NOMO-1 treated with dmso at 0.1 percent for 144 hours (cell line): ENCODE data around the gene NFE2L3.
"Not testable (repeated sequence)": the region's sequence is repeated elsewhere in the genome, so short reads cannot be mapped to it uniquely, and the experiment has no call there.

ENCODE experiments used
- DNase-seq: peaks from one replicate; lab custom pipeline; 2025; ENCODE audit not compliant: unreplicated experiment; lab: John Stamatoyannopoulos, UW

Gene NFE2L3

GRCh38 chr7:26151953-26152781 lies at the start of gene NFE2L3:
TSS of gene NFE2L3 (plus strand) at chr7:26152198. CDS start at chr7:26152499, 301 bp downstream.
- peak; percentile 80 for DNase-seq

GRCh38 chr7:26103596-26103995 lies 48.4 kb upstream of the NFE2L3 start:
- DNase-seq, result peak; percentile 56

- no peak for DNase-seq
Measured at GRCh38 chr7:26105236-26105635, 46.8 kb upstream of the NFE2L3 start.

GRCh38 chr7:26105931-26106330 lies 46.1 kb upstream of the NFE2L3 start:
- no peak for DNase-seq

- DNase-seq, result no peak
Measured at GRCh38 chr7:26112203-26112740, 39.7 kb upstream of the NFE2L3 start.

GRCh38 chr7:26115650-26116049 lies 36.3 kb upstream of the NFE2L3 start:
- DNase-seq, result no peak

- DNase-seq, result no peak
Measured at GRCh38 chr7:26117142-26117807, 34.7 kb upstream of the NFE2L3 start.

- no peak for DNase-seq
Measured at GRCh38 chr7:26117970-26118369, 34.0 kb upstream of the NFE2L3 start.

- DNase-seq, result no peak
Measured at GRCh38 chr7:26122745-26123144, 29.3 kb upstream of the NFE2L3 start.

- not testable (repeated sequence) for DNase-seq
Measured at GRCh38 chr7:26124775-26125174, 27.2 kb upstream of the NFE2L3 start.

GRCh38 chr7:26127411-26127810 lies 24.6 kb upstream of the NFE2L3 start:
- DNase-seq, result no peak

GRCh38 chr7:26131056-26131589 lies 20.9 kb upstream of the NFE2L3 start:
- DNase-seq, result no peak

- DNase-seq, result no peak
Measured at GRCh38 chr7:26135076-26135475, 16.9 kb upstream of the NFE2L3 start.

GRCh38 chr7:26135551-26135950 lies 16.4 kb upstream of the NFE2L3 start:
- no peak for DNase-seq

- no peak for DNase-seq
Measured at GRCh38 chr7:26136831-26137230, 15.2 kb upstream of the NFE2L3 start.

GRCh38 chr7:26140380-26140779 lies 11.6 kb upstream of the NFE2L3 start:
- no peak for DNase-seq

GRCh38 chr7:26141077-26141476 lies 10.9 kb upstream of the NFE2L3 start:
- peak; percentile 54 for DNase-seq

- DNase-seq, result no peak
Measured at GRCh38 chr7:26143298-26144048, 8.5 kb upstream of the NFE2L3 start.

GRCh38 chr7:26144184-26145080 lies 7.6 kb upstream of the NFE2L3 start:
- DNase-seq, result no peak

GRCh38 chr7:26145238-26145637 lies 6.8 kb upstream of the NFE2L3 start:
- no peak for DNase-seq
